GM23248 (cell line): Measurements from ENCODE around the gene FAF2. TPM values are rescaled to one million over a fixed set of nuclear protein-coding genes. Genes with fewer than 3 reads are reported as not detected.
A peak's percentile ranks its signal among the peaks of the same experiment; 100 is the strongest.

ENCODE experiments used
- DNase-seq: peaks from one replicate; pipeline ENCODE4 v3.0.0-alpha.2; 2015
- H2AFZ ChIP-seq: fragments of 200-600 bp; sonication (generic); 2 replicates; pipeline ENCODE4 v1.6.1; 2016; ENCODE audit warnings: antibody characterized with exemption
- H3F3A ChIP-seq: fragments of 200-600 bp; sonication (generic); 2 replicates; pipeline ENCODE4 v1.6.1; 2016; ENCODE audit warnings: mild to moderate bottlenecking, antibody characterized with exemption, mixed run types; ENCODE audit not compliant: insufficient read depth
- H3K27ac ChIP-seq: fragments of 200-600 bp; sonication (generic); 2 replicates; pipeline ENCODE4 v1.5.1; 2016; ENCODE audit warnings: mild to moderate bottlenecking
- H3K27me3 ChIP-seq: fragments of 200-600 bp; sonication (generic); replicated peaks from 2 replicates; pipeline ENCODE4 v1.6.1; 2016; ENCODE audit warnings: mild to moderate bottlenecking; ENCODE audit not compliant: insufficient read depth
- H3K36me3 ChIP-seq: fragments of 200-600 bp; sonication (generic); 2 replicates; pipeline ENCODE4 v1.6.1; 2016; ENCODE audit warnings: low read depth, mild to moderate bottlenecking
- H3K4me1 ChIP-seq: fragments of 200-600 bp; sonication (generic); 2 replicates; pipeline ENCODE4 v1.6.1; 2016; ENCODE audit warnings: mild to moderate bottlenecking; ENCODE audit not compliant: insufficient read depth
- H3K4me2 ChIP-seq: fragments of 200-600 bp; sonication (generic); one replicate; pipeline ENCODE4 v1.6.1; 2016; ENCODE audit warnings: mild to moderate bottlenecking; ENCODE audit not compliant: unreplicated experiment
- H3K4me3 ChIP-seq: fragments of 200-600 bp; sonication (generic); 2 replicates; pipeline ENCODE4 v1.5.1; 2016; ENCODE audit warnings: mild to moderate bottlenecking
- H3K79me2 ChIP-seq: fragments of 200-600 bp; sonication (generic); 2 replicates; pipeline ENCODE4 v1.6.1; 2016; ENCODE audit warnings: mild to moderate bottlenecking; ENCODE audit not compliant: insufficient read depth
- H3K9ac ChIP-seq: fragments of 200-600 bp; sonication (generic); 2 replicates; pipeline ENCODE4 v1.6.1; 2016; ENCODE audit warnings: mild to moderate bottlenecking
- H3K9me2 ChIP-seq: fragments of 200-600 bp; sonication (generic); 2 replicates; pipeline ENCODE4 v1.6.1; 2016; ENCODE audit warnings: mixed run types, mild to moderate bottlenecking, moderate library complexity; ENCODE audit not compliant: insufficient read depth
- H3K9me3 ChIP-seq: fragments of 200-600 bp; sonication (generic); one replicate; pipeline ENCODE4 v1.6.1; 2017; ENCODE audit warnings: low read depth
- H4K20me1 ChIP-seq: fragments of 200-600 bp; sonication (generic); 2 replicates; pipeline ENCODE4 v1.6.0; 2016; ENCODE audit not compliant: insufficient read depth
- EZH2 ChIP-seq: fragments of 200-600 bp; sonication (generic); IDR thresholded peaks from 2 replicates; pipeline ENCODE4 v1.6.1; 2018; ENCODE audit warnings: antibody characterized with exemption, mild to moderate bottlenecking; ENCODE audit not compliant: insufficient read depth, poor library complexity, severe bottlenecking
- EZH2phosphoT487 ChIP-seq: fragments of 200-600 bp; sonication (generic); IDR thresholded peaks from 2 replicates; pipeline ENCODE4 v1.6.1; 2018; ENCODE audit warnings: antibody characterized with exemption, moderate library complexity, mild to moderate bottlenecking, low read depth; ENCODE audit not compliant: insufficient read depth
- WGBS, 2 experiments: methylation state at CpG; one replicate each; pipeline ENCODE4 v1.1.6; 2015 to 2017; ENCODE audit warnings: low lambda C conversion rate in 2 of 2, low coverage in 1 of 2; ENCODE audit errors: missing lambda C conversion rate in 2 of 2; 5-methylcytosine and 5-hydroxymethylcytosine counted together
- in situ Hi-C: fragments of 300-500 bp; cut with MboI; formaldehyde crosslinking; loops from 2 replicates; pipeline ENCODE4 v1.15.0; 2020
- polyA plus RNA-seq: library from polyadenylated mRNA; unstranded; fragments of >200 nt; fragmentation: Nextera tagmentation; extraction: Ambion mirVana; gene quantifications from 2 replicates; pipeline ENCODE4 v1.2.1, GENCODE V29; 2016
- total RNA-seq: library from RNA; depleted of rRNA; stranded (reverse); fragments of >200 nt; shearing (Covaris generic); gene quantifications from 2 replicates; pipeline ENCODE4 v1.2.3, GENCODE V29; 2014

FAF2 gene
- total and polyA plus RNA-seq, 2 experiments from 2014 or later, result 45.0 to 45.4 TPM

GRCh38 chr5:176497852-176498251 lies 49.7 kb downstream of the FAF2 start:
- Histone ChIP-seq H2AFZ (no peak overlapping the region), H3K9me2 (no peaks in the 10 kb centered on the region), H3F3A (peaks cover 33% of the 10 kb centered on the region), H3K4me1 (peaks cover 29% of the 10 kb centered on the region), H3K79me2 (0 out of 2 replicates have a peak, but pooled peaks cover 4% of the 10 kb centered on the region), H3K36me3 (peaks cover 62% of the 10 kb centered on the region), H3K4me2 (no peak overlapping the region), H4K20me1 (no peaks in the 10 kb centered on the region), H3K9ac (peak overlapping the region; percentile 47), H3K27me3 (no peaks in the 10 kb centered on the region), H3K27ac (peak overlapping the region; percentile 63), H3K4me3 (no peak overlapping the region), H3K9me3 (no peaks in the 10 kb centered on the region)
- TF ChIP-seq EZH2, result no peak
- TF ChIP-seq EZH2phosphoT487, result no peak
- peak; percentile 79 for DNase-seq
- 55% methylated on average over 9 of the region's 9 CpGs for WGBS, 2 experiments
- in situ Hi-C loops, result no loop called here

GRCh38 chr5:176499273-176499672 lies 51.1 kb downstream of the FAF2 start:
- Histone ChIP-seq H3F3A (peaks cover 33% of the 10 kb centered on the region), H3K79me2 (0 out of 2 replicates have a peak, but pooled peaks cover 10% of the 10 kb centered on the region), H3K4me3 (no peak overlapping the region), H3K27ac (0 out of 2 replicates have a peak overlapping the region, but pooled peaks have one; percentile 2), H2AFZ (no peak overlapping the region), H3K9me3 (no peaks in the 10 kb centered on the region), H4K20me1 (no peaks in the 10 kb centered on the region), H3K9ac (no peak overlapping the region), H3K9me2 (no peaks in the 10 kb centered on the region), H3K4me1 (peaks cover 28% of the 10 kb centered on the region), H3K27me3 (no peaks in the 10 kb centered on the region), H3K4me2 (no peak overlapping the region), H3K36me3 (peaks cover 52% of the 10 kb centered on the region)
- no peak for DNase-seq
- in situ Hi-C loops, result no loop called here
- TF ChIP-seq EZH2, result no peak
- WGBS, 2 experiments, result 88% methylated on average over 5 of the region's 5 CpGs

- no peaks in the 10 kb centered on the region for H4K20me1 ChIP-seq
- H2AFZ ChIP-seq, result no peak overlapping the region
- DNase-seq, result peak; percentile 10
- H3K9ac ChIP-seq, result no peak overlapping the region
- in situ Hi-C loops, result no loop called here
- H3K27ac ChIP-seq, result peak overlapping the region; percentile 45
- no peaks in the 10 kb centered on the region for H3K27me3 ChIP-seq
- no peak overlapping the region for H3K4me2 ChIP-seq
- no peaks in the 10 kb centered on the region for H3K9me3 ChIP-seq
- H3K4me1 ChIP-seq, result peaks cover 28% of the 10 kb centered on the region
- H3K4me3 ChIP-seq, result no peak overlapping the region
- H3F3A ChIP-seq, result peaks cover 33% of the 10 kb centered on the region
- 98 to 100% methylated on average over 3 of the region's 3 CpGs for WGBS, 2 experiments
- 0 out of 2 replicates have a peak, but pooled peaks cover 10% of the 10 kb centered on the region for H3K79me2 ChIP-seq
- H3K9me2 ChIP-seq, result no peaks in the 10 kb centered on the region
- TF ChIP-seq EZH2phosphoT487 (no peak), EZH2 (no peak)
- peaks cover 47% of the 10 kb centered on the region for H3K36me3 ChIP-seq
Observed at GRCh38 chr5:176500511-176500910, 52.3 kb downstream of the FAF2 start.

GRCh38 chr5:176501333-176501732 lies 53.1 kb downstream of the FAF2 start:
- Histone ChIP-seq H3K4me3 (no peak overlapping the region), H4K20me1 (no peaks in the 10 kb centered on the region), H3K9me3 (no peaks in the 10 kb centered on the region), H3K9ac (no peak overlapping the region; the same call in 1 of the 2 replicates), H3K9me2 (no peaks in the 10 kb centered on the region), H3K4me1 (peaks cover 28% of the 10 kb centered on the region), H3K79me2 (0 out of 2 replicates have a peak, but pooled peaks cover 10% of the 10 kb centered on the region), H3K27ac (peak overlapping the region; percentile 45), H3K36me3 (peaks cover 42% of the 10 kb centered on the region), H3K27me3 (no peaks in the 10 kb centered on the region), H3K4me2 (peak overlapping the region; percentile 16), H3F3A (peaks cover 33% of the 10 kb centered on the region), H2AFZ (no peak overlapping the region)
- in situ Hi-C loops, result no loop called here
- peak; percentile 88 for DNase-seq
- TF ChIP-seq EZH2phosphoT487 (no peak), EZH2 (no peak)
- WGBS, 2 experiments, result 96 to 100% methylated on average over 1 of the region's 1 CpG
